ENCODE data around the gene PBX1.

The PBX1 gene

DNA sequence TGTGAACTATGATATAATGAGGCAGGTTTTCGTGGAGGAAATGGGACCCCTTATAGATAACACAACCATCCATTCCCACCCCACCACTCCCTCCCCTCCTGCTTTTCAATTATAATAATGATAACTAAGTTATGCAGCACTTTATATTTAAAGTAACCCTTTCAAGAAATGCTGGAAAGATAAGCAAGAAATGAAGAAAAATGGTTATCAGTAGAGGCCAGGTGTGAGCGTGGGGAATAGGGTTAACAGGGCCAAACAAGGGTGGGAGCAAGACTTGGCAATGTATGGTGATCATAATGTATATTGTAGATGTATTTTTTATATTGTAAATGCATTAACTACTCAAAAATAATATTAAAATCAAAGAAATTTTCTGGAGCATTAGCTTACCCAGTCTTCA, 133.4 kb downstream of the PBX1 start:
- TF ChIP-seq, protein P1, sequence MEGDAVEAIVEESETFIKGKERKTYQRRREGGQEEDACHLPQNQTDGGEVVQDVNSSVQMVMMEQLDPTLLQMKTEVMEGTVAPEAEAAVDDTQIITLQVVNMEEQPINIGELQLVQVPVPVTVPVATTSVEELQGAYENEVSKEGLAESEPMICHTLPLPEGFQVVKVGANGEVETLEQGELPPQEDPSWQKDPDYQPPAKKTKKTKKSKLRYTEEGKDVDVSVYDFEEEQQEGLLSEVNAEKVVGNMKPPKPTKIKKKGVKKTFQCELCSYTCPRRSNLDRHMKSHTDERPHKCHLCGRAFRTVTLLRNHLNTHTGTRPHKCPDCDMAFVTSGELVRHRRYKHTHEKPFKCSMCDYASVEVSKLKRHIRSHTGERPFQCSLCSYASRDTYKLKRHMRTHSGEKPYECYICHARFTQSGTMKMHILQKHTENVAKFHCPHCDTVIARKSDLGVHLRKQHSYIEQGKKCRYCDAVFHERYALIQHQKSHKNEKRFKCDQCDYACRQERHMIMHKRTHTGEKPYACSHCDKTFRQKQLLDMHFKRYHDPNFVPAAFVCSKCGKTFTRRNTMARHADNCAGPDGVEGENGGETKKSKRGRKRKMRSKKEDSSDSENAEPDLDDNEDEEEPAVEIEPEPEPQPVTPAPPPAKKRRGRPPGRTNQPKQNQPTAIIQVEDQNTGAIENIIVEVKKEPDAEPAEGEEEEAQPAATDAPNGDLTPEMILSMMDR (IDR thresholded peaks at IDR 0.05; ENCODE audit: low read depth, low read length) = no peak
- DNase-seq (ENCODE audit: extremely low read depth, low read depth) = no peak

DNA sequence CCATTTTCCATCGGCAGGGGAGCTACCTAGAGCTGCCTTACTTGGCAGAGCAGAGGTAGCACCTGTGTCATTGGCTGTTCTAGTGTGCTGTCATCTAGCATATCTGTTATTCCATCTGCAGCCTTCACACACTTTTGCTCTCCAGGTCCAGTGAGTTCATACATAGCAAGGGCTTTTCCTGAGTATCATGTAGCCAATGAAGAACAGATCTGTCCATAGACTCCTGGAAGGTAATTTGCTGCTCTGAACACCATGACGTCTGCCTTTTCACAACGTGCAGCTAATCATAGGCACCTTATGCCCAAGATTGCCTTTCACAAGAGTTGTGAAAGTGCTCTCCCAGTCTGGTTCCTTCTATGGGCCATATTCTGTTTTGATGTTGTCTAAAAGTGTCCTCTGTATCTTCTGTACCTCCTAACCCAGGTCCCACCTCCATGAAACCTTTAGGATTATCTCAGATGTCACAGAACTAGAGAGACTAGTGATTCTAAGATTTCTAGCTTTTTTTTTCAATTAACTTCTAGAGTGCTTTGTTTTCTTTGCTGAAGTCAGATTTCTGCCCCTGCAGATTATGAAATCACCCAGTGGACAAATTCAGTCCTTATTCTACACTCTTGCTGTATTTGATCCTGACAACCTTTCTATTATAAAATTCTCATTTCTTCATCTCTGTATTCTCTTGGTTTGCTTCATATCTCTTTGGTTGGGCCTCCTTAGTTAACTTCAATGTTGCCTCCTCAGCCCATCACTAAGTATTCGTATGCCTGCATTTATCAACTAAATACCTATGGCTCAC, 134.8 kb downstream of the PBX1 start:
- DNase-seq (ENCODE audit: extremely low read depth, low read depth) = no peak

DNA sequence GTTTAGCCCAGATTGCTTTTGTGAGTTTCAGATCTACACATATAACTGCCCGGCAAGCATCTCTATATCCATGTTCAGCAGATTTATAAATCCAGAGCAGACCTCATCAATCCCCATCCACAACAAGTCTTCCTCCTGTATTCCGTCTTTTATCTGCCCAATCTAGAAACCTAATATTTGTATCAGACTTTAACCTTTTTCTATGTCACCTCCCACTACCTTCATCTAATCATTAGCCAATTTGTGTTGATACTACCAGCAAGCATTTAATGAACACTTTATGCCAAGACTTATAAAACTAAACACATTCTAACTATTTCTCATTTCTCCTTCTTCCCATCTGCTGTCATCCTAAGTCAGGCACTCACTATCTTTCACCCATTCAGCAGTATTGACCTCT, 135.5 kb downstream of the PBX1 start:
- TF ChIP-seq, protein P1 (IDR thresholded peaks at IDR 0.05; ENCODE audit: low read depth, low read length) = no peak
- DNase-seq (ENCODE audit: extremely low read depth, low read depth) = no peak

More for the DNA sequence above, 134.8 kb downstream of the PBX1 start:
- TF ChIP-seq, protein P1 (IDR thresholded peaks at IDR 0.05; ENCODE audit: low read depth, low read length) = no peak

DNA sequence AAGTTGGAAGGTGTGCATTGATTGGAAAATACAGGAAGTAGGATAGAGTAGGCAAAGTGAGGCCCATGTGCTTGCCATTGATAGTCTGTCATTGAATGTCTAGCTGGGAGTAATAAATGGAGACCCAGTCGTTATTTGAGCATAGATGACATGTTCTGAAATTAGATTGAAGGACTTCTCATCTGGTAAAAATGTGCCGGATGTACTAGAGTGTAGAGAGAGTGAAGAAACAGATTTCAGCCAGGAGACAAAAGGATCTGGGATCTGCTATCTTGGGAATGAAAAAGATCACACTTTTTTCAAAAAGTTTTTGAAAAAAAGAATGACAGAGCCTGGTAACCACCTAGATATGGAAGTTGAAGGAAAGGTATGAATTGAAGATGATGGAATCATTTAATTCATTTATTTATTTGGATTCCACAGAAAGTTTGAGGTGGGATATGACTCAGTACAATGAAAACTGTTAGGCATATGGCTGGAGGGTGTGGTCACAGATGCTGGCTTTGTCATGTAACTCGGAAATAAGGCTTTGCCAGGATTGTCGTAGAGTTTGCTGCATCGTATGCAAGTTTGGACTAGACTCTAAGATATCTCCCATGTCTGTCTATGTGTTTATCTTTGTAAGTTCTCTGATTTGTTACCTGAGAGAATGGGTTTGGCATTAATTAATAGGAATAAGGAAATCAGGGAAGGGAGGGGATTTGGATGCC, 137.1 kb downstream of the PBX1 start:
- TF ChIP-seq, protein P1 (IDR thresholded peaks at IDR 0.05; ENCODE audit: low read depth, low read length) = no peak

DNA sequence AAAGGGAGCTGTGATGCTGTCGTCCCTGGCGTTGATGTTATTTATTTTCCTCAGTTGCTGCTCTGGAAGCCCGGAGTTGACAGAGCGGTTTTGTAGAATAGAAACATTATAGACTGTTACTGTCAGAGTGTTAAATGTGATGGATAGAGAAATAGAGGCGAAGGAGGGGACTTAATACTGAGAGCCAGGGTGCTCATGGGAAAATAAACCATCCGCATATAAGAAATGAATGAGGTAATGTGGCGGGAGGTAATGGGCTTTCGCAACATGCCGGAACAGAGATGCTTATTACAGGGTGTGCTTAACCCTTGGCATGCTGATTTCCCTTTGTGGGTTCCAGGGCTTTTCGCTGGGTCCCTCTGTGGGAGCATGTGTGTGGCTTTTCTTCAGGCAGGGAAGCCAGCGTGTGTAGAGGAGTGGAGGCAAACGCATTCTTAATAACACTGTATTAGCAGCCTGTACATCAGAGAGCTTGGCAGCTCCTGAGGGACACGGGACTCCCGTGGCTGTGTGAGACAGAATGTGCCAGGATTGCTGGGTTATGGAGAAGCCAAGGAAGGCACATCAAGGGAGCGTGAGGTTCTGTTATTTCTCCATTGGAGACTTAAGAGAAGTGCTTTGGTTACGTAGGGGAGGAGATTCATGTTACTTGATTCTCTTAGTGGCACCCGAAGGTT, 141.0 kb downstream of the PBX1 start:
- DNase-seq (ENCODE audit: extremely low read depth, low read depth) = no peak
- TF ChIP-seq, protein P1 (IDR thresholded peaks at IDR 0.05; ENCODE audit: low read depth, low read length) = no peak

More for the DNA sequence above, 137.1 kb downstream of the PBX1 start:
- peak; percentile 35 for DNase-seq (ENCODE audit: extremely low read depth, low read depth)

DNA sequence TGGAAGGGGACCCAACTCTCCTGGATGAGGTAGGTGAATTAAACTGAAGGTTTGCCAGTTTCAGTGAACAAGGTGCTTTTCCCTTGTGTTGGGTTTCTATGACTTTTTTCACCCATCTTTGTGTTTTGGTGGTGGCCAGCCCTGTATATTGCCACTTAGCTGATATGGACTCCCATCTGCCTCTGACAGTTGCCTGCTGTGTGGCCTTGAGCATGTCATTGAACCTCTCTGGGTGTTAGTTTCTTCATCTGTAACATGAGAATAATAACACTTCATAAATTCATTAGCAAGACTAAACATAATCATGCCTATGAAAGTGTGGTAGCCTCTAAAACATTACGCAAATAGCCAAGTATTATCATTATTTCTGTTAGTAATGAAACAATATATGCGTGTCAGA, 141.7 kb downstream of the PBX1 start:
- TF ChIP-seq, protein P1 (IDR thresholded peaks at IDR 0.05; ENCODE audit: low read depth, low read length) = no peak
- DNase-seq (ENCODE audit: extremely low read depth, low read depth) = no peak

Measured in AG09319 (cell line).